Measurements from ENCODE around the gene SH3D19.

DNA sequence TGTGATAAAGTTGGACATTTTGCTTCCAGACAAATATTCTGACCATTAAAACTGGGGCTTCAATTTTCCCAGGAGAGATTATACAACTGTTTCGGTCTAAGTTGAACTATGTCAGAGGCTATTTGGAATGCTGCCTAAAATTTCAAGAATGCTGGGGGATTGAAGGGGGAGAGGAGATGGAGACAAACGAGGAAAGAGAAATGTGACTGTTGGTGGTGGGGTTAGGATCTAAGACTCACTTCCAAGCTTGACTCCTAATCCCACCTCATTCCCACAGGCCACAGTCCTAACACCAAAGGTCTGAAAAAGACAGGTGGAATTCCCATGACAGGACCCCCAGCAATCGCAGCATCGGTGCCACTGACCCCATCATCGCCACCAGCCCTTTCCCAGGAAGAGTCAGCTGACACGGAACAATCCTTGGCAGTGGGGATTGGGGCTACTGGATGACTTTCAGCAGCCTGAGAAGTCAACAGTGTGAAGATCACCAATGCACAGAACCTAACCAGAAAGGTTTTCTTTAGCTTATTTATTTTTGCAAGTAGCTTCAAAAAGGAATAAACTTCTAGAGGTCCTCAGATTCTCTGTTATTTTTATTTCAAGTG lies 122.5 kb downstream of the SH3D19 start:
- TF ChIP-seq, protein P1, sequence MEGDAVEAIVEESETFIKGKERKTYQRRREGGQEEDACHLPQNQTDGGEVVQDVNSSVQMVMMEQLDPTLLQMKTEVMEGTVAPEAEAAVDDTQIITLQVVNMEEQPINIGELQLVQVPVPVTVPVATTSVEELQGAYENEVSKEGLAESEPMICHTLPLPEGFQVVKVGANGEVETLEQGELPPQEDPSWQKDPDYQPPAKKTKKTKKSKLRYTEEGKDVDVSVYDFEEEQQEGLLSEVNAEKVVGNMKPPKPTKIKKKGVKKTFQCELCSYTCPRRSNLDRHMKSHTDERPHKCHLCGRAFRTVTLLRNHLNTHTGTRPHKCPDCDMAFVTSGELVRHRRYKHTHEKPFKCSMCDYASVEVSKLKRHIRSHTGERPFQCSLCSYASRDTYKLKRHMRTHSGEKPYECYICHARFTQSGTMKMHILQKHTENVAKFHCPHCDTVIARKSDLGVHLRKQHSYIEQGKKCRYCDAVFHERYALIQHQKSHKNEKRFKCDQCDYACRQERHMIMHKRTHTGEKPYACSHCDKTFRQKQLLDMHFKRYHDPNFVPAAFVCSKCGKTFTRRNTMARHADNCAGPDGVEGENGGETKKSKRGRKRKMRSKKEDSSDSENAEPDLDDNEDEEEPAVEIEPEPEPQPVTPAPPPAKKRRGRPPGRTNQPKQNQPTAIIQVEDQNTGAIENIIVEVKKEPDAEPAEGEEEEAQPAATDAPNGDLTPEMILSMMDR (IDR thresholded peaks at IDR 0.05) = no peak
- no peak for TF ChIP-seq POLR2A (IDR thresholded peaks at IDR 0.05)
